Mammary epithelial cell (primary cell): Measurements from ENCODE around the gene GSDMA.

Source experiments
- EZH2 ChIP-seq: IDR thresholded peaks from 2 replicates; pipeline ENCODE4 v1.6.1; 2012; ENCODE audit warnings: low read length, inconsistent platforms, borderline replicate concordance
- TF ChIP-seq, protein P1 (sequence below), 2 donors: IDR thresholded peaks in 1 of 2; conservative IDR thresholded peaks in 1 of 2; 2 replicates each; pipeline ENCODE4 v1.5.1; 2011 to 2012; ENCODE audit warnings: inconsistent platforms in 2 of 2, low read length in 2 of 2, mild to moderate bottlenecking in 2 of 2, control low read depth in 1 of 2, low read depth in 1 of 2; ENCODE audit not compliant: insufficient read depth in 1 of 2; ENCODE audit errors: extremely low read depth in 1 of 2

DNA sequence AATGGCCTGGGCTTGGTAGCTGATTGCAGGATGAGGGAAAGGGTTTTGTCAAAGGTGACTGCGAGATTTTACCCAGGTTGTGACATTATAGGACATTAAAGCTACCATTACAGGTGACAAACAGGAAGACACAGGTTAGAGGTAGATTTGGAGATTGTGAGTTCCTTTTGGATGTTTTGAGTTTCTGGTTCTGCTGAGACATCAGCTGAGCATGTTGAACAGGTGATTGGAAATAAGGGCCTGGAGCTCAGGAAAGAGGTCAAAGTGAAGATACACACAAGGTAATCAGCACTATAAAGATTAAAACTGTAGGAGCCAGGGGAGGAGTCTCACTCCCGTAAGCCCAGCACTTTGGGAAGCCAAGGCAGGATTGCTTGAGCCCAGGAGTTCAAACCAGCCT, 6.0 kb downstream of the GSDMA start:
- TF ChIP-seq, protein P1, sequence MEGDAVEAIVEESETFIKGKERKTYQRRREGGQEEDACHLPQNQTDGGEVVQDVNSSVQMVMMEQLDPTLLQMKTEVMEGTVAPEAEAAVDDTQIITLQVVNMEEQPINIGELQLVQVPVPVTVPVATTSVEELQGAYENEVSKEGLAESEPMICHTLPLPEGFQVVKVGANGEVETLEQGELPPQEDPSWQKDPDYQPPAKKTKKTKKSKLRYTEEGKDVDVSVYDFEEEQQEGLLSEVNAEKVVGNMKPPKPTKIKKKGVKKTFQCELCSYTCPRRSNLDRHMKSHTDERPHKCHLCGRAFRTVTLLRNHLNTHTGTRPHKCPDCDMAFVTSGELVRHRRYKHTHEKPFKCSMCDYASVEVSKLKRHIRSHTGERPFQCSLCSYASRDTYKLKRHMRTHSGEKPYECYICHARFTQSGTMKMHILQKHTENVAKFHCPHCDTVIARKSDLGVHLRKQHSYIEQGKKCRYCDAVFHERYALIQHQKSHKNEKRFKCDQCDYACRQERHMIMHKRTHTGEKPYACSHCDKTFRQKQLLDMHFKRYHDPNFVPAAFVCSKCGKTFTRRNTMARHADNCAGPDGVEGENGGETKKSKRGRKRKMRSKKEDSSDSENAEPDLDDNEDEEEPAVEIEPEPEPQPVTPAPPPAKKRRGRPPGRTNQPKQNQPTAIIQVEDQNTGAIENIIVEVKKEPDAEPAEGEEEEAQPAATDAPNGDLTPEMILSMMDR (conservative IDR thresholded peaks at IDR 0.05 in 1 of 2, IDR thresholded peaks at IDR 0.05 in 1 of 2; ENCODE audit: extremely low read depth in 1 of 2, insufficient read depth in 1 of 2, low read depth in 1 of 2, low read length in 2 of 2), result no peak
- TF ChIP-seq EZH2, result no peak
